Measurements from ENCODE around the gene TMA7B.

TMA7B gene

GRCh38 chr22:40004836-40005235 lies 44.6 kb downstream of the TMA7B start:
- DNase-seq: peak in 1 of 2 experiments; percentile 34

DNA sequence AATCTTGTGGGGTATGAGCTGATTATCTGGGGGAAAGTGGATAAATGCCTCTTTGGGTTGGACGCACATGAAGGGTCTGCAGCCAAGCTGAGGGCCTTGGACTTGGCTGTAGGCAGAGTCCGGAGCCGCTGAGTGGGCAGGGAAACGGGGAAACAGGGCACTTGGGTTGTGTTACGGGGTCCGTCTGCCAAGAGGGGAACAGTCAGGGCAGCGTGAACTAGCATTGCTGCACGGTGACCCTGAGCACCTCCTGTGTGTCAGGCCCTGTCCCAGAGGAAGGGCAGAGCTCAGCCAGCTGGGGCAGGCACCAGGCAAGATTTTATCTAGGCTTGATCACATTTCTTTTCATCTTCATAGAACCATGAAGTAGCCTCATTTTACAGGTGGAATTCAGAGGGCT lies 46.4 kb downstream of the TMA7B start:
- DNase-seq: no peak

- DNase-seq: no peak
These were observed 47.9 kb downstream of the TMA7B start for GRCh38 chr22:40007853-40008710.

DNA sequence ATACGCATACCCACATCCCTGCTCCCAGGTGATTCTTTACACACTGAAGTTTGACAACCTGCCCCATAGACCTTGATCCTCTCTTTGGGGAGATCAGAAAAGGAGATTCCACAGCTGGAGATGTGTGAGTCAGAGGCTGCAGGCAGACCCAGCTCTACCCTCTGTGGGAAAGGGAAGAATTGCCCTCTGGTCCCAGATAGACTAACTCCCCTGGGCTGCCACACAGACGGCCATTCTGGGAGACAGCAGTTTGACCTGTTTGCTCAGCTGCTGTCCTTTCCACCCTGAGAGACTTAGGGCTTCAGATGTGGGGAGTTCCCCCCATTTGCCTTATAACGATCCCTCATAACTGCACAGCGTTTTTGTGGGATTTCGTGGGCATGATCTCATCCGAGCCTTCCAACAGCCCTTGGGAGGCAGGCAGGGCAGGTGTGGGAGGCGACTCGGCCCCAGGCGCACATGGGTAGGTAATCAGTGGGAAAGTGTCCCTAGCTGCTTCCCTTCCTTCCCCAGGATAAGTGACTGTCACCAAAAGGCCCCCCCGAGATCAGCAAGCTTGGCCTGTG lies 48.6 kb downstream of the TMA7B start:
- DNase-seq: no peak

DNA sequence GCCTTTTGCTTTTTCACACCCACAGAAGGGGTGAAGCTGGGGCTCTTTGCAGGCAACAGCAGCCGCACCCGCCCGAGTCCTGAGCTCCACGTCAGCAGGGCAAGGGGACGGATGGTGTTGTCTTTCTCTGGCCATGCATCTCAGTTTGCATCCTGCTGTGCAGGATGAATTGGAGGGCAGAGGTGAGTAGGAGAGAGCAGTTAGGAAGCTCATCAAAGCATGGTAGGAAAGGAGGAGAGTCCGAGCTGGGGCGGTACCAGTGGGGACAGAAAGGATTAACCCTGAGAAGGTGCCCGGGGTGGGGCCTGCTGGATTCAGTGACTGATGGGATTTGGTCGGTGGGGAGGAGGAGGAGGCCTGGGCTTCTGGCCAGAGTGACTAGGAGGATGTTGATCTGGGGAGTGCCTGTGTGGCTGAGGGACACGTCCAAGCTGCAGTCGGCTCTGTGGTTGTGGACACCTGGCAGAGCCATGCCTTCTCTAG lies 49.1 kb downstream of the TMA7B start:
- no peak for DNase-seq

GRCh38 chr22:40009951-40010671 lies 49.9 kb downstream of the TMA7B start:
- peak in 1 of 2 experiments; percentile 27 for DNase-seq

GRCh38 chr22:40010746-40011145 lies 50.5 kb downstream of the TMA7B start:
- no peak for DNase-seq

Measured in NCI-H524 (cell line).